HG03045 (cell line): ENCODE results near the gene BTBD2.
"Not testable (repeated sequence)": the region's sequence is repeated elsewhere in the genome, so short reads cannot be mapped to it uniquely, and the experiment has no call there.

Experiments
- ATAC-seq: cut with Tn5 transposase; IDR thresholded peaks from one replicate; pipeline ENCODE4 v1.9.1; 2021; ENCODE audit warnings: mild to moderate bottlenecking, moderate library complexity; ENCODE audit not compliant: unreplicated experiment

BTBD2 gene

GRCh38 chr19:2040647-2041432 is 25.3 kb upstream of the BTBD2 start:
- ATAC-seq, result no peak

GRCh38 chr19:2039959-2040646 is 24.6 kb upstream of the BTBD2 start:
- no peak for ATAC-seq

- no peak for ATAC-seq
Measured at GRCh38 chr19:2039089-2039958, 23.8 kb upstream of the BTBD2 start.

GRCh38 chr19:2038284-2039088 is 23.0 kb upstream of the BTBD2 start:
- no peak for ATAC-seq

GRCh38 chr19:2037651-2038255 is 22.2 kb upstream of the BTBD2 start:
- no peak for ATAC-seq

- ATAC-seq, result no peak
Measured at GRCh38 chr19:2036424-2036823, 20.9 kb upstream of the BTBD2 start.

- no peak for ATAC-seq
Measured at GRCh38 chr19:2035590-2035991, 20.1 kb upstream of the BTBD2 start.

GRCh38 chr19:2034729-2035589 is 19.4 kb upstream of the BTBD2 start:
- ATAC-seq, result no peak

GRCh38 chr19:2034253-2034652 is 18.7 kb upstream of the BTBD2 start:
- ATAC-seq, result not testable (repeated sequence)

GRCh38 chr19:2033825-2034159 is 18.3 kb upstream of the BTBD2 start:
- no peak for ATAC-seq

- ATAC-seq, result no peak
Measured at GRCh38 chr19:2033115-2033824, 17.8 kb upstream of the BTBD2 start.

GRCh38 chr19:2032296-2032941 is 16.9 kb upstream of the BTBD2 start:
- ATAC-seq, result no peak

GRCh38 chr19:2027361-2027760 is 11.8 kb upstream of the BTBD2 start:
- ATAC-seq, result no peak

- ATAC-seq, result no peak
Measured at GRCh38 chr19:2026770-2027169, 11.3 kb upstream of the BTBD2 start.

- ATAC-seq, result no peak
Measured at GRCh38 chr19:2022289-2022688, 6.8 kb upstream of the BTBD2 start.

GRCh38 chr19:2021453-2022140 is 6.1 kb upstream of the BTBD2 start:
- no peak for ATAC-seq

GRCh38 chr19:2018752-2019151 is 3.2 kb upstream of the BTBD2 start:
- no peak for ATAC-seq
